GM11168 (cell line): Measurements from ENCODE around the gene MICAL2.

Source experiments
- in situ Hi-C: fragments of 300-500 bp; cut with MboI; formaldehyde crosslinking; loops from one replicate; pipeline ENCODE4 v1.12.0; 2022; ENCODE audit warnings: low sequenced_read_pairs; ENCODE audit not compliant: unreplicated experiment

MICAL2 gene

DNA sequence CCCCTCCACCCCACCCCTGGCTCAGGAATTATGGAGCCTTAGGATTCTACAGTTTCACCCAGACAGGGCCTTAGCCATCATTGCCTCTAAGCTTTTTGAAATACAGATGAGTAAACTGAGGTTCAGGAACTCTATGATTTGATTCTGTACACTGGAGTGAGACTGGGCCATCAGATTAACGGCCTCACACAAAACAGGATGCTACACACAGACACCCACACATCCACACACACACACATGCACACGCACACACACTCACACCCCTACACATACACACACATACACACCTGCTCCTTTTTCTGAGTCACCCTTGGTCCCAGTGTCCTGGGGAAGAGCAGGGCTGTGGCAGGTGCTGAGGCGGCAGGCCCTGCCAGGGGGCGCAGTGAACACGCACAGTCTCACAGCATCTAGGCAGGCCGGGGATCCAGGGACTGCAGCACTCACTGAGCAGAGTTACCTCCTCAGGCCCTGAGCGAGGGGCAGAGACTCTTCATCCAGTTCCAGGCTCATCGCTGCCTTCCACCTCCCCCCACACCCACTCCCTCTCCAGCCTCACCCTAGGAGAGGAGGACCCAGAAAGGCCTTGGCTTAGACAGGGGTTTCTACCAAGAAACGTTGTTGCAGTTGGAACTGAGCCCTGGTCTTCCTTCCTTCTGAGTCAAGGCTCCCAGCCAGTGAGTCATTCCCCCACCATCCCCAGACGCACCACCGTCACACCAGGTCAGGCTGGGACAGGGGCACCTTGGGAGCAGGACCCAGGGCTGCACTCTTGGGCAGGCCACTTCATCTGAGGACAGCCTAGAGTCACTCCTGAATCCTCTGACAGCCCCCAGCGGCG lies 177.2 kb downstream of the MICAL2 start:
- in situ Hi-C loops: no loop called here

DNA sequence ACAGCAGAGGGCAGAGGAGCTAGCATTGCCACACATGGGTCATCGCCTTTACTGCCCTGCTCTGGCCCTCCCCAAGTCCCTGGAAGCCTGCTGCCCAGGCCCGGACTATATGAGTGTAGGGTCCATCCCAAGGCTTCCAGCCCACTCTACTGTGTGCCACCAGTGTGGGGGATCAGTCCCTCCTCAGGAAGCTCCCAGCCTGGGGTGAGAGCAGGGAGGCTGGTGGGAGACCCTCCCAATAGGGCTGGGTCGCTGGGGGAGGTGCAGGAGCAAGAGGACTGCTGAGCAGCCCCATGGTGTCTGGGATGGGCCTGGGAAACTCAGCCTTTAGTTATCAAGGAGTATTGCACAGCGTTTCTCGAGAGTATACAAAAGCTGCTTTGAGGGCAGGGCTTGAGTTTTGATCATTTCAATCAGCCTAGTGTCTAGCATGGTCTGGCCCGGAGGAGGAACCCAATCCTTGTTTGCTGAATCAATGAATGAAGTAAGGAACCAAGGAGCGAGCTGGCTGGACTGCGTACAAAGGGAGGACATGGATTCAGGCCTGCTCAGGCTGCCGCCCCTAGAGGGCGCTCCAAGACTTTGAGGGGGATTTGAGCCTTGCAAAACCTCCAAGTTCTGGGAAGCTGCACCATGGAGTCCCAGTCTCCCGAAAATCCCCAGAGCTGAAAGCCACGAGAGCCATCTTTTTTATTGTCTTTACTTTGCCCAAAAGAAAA lies 178.0 kb downstream of the MICAL2 start:
- in situ Hi-C loops: no loop called here

DNA sequence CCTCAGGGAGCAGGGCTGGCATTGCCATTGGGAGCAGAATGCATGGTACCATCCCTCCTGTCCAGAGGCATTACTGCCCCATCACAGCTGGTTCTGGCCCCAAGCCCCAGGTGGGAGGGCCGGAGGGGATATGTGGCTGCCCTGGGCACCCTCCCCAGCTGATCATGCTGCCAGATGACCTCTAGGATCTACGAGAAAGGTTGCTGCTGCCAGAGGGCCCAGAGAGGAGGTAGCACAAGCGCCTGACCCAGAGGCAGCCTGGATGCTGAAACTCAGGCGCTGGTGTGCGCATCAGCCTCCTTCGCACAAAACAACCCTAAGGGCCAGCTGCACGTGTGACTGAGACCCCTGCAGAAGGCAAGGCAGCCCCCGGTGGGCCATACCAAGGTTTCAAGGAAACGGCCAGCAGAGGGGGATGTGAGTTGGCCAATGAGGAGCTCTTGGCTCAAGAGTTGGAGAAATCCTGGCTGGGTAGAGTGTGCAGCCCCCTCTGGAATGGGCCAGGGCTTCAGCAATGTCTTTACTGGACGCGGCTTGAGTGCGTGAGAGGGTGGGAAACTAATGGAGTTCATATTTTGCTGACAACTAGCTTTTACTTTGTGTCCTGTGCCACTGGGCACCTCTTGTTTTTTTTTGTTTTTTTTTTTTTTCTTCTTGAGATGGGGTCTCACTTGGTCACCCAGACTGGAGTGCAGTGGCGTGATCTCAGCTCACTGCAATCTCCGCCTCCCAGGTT lies 178.7 kb downstream of the MICAL2 start:
- in situ Hi-C loops: no loop called here

DNA sequence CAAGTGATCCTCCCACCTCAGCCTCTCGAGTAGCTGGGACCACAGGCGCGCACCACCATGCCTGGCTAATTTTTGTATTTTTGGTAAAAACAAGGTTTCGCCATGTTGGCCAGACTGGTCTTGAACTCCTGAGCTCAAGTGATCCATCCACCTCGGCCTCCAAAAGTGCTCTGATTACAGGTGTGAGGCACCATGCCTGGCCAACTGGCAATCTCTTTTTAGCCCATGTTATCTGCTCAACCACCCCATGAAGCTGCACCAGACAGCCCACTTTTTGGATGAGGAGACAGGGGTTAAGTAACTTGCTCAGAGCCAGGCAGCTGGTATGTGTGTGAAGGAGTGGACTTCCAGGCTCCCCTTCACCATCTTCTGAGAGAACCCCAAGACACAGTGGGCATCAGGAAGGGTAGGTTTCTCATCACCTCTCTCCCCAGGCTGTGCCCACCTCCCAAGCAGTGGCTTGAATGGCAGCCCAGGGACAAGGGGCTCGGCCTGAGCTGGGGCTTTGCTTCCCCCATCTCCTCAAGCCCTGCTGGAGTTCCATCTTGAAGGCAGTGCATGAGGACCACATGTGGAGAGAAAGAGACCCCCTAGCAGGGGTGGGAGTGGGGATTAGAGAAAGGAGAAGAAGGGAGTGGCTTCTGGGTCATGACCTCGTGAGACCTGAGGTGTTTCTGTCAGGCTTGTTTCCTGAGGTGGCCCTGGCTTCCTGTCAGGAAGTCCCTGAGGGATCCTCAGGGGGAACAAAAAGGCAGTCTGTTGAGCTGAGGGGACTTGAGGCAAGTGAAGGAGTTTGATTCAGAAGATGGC lies 179.5 kb downstream of the MICAL2 start:
- in situ Hi-C loops: no loop called here

DNA sequence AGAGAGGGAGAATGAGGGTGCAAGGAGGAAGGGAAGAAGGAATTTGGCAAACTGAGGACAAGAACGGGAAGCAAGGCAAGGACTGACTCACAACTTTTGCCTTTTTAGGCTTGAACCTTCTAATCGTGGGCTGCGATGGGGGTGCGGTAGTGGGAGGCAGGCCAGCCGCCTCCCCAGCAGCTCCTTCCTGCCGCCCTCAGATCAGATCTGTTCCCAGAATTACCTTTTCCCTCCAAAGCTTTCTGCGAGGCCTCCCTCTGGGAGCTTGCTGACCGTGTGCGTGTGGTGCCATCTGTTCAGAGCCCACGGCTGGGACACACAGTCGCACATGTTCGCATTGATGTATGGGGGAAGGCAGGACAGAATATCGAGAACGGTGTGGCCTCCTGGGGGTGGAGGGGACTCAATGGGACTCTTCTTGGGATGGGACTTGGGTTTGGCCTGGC lies 180.1 kb downstream of the MICAL2 start:
- in situ Hi-C loops: no loop called here

DNA sequence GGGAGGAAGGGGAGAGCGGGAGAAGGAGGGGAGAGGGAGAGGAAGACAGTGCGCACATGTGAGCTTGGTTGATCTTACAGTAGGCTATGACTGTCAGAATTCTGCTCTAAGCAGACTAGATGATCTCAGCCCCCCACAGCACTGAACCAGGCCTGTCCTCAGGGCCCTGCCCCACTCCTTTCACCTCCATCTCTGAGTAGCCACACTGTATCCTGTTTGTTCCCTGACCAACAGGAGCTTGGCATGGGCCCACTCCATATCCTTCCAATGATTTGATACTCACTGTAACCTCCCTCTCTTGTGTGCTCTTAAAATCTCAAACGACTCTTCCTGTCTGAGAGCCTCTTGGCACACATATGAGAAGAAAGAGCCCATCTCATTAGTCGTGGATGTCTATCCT lies 180.9 kb downstream of the MICAL2 start:
- in situ Hi-C loops: no loop called here

DNA sequence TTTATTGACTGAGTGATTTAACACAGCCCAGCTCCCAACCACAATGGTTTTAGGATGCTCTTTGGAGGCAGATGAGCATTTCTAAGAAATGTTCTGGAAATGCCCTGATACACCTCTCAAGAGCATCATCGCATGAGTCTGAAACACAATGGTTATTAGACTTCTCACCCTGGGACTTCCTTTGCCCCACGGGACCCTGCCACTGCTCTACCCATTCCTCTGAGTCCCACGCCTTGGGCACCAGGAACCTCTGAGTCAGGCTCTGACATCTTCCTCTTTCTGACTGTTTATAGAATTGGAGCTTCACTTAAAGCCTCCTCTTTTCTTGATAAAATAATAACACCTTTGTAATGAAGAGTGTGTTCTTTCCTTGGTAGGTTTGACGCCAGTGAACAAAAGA lies 181.4 kb downstream of the MICAL2 start:
- in situ Hi-C loops: no loop called here

DNA sequence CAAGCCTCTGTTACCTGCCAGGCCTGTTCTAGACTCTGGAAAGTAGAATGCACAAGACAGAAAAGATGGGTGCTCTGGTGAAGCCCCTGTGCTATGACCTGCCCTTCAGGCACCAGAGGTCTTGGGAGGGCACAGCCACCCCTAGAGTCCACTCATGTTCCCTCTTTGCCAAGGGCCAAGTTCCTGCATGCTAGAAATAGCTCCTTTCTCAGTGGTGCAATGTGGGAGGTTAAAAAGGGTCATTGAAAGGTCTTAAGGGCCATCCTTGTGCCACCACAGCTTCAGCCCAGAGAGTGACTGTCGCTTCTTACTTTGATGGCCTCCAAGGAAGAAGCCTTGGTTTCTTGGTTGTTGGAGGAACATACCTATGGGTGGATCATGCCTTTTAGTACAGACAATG lies 182.4 kb downstream of the MICAL2 start:
- in situ Hi-C loops: no loop called here

DNA sequence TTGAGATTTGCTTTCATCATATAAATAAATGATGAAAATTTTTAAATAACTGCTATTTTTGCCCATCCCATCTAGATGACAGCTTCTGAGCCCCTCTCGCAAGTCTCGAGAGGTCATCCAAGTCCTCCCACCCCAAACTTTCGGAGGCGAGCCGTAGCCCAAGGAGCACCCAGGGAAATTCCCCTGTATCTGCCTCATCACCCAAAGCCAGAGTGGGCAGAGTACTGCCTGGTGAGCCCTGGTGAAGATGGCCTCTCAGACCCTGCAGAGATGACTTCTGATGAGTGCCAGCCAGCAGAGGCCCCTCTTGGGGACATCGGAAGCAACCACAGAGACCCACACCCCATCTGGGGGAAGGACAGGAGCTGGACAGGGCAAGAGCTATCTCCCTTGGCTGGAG lies 183.1 kb downstream of the MICAL2 start:
- in situ Hi-C loops: no loop called here

DNA sequence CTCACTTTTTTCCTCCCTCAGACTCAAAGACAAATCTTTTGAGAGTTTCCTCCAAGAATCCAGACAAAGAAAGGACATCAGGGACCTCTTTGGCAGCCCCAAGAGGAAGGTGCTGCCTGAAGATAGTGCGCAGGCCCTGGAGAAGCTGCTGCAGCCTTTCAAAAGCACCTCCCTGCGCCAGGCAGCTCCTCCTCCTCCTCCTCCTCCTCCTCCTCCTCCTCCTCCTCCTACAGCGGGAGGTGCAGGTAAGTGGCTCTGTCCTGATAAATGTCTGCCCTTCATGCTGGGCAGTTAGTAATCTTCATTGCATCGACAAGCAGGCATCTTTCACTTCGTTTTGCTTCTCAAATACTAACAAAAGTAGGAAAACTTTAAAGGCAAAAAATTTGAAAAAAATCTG lies 184.2 kb downstream of the MICAL2 start:
- in situ Hi-C loops: no loop called here

DNA sequence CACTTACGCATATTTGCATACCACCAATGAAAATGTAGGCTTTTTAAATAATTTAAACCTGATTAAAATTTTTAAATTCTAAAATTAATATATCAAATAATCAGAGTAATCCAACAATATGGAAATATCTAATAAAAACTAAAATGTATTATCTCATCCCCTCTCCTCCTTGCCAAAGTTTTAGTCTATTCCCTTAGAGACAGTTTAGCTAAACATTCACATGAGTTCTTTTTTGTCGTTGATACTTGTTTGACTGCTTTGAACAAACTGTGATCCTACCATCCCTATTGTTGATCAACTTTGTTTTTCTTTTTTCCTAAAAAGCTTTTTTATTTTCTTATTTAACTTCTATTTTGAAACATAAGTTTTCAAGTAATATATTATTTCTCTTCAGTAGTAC lies 185.6 kb downstream of the MICAL2 start:
- in situ Hi-C loops: no loop called here

DNA sequence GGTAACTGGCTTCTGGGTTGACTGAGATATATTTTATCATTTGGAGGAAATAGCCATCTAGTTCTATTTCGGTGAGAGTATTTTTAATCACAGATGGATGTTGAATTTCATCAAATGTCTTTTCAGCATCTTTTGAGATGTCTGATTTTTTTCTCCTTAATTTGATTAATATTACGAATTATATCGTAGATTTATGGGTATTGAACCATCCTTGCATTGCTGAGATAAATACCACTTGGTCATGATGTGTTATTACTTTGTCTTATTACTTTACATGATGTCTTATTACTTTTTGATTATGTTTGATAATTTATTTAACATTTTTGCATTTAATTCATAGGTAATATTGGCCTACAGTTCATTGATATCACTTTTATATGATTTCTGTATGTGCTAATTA lies 188.2 kb downstream of the MICAL2 start:
- in situ Hi-C loops: no loop called here

DNA sequence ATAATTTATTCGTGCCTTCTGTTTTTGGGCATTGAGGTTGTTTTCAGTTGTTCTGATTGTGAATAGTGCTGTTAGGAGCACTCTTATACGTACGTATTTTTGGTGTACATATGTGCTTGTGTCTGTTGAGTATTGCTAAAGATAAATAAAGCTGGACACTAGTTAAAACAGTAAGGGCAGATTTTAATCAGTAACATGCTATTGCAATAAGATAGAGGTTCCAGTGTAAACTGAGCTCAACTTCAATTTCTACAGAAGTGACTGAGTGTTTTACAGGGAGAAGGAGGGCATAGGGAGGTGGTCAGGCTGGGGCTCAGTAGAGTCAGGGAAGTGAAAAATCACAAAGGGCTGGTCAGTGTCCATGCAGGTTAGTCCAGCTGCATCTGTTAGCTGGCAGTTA lies 191.0 kb downstream of the MICAL2 start:
- in situ Hi-C loops: no loop called here

DNA sequence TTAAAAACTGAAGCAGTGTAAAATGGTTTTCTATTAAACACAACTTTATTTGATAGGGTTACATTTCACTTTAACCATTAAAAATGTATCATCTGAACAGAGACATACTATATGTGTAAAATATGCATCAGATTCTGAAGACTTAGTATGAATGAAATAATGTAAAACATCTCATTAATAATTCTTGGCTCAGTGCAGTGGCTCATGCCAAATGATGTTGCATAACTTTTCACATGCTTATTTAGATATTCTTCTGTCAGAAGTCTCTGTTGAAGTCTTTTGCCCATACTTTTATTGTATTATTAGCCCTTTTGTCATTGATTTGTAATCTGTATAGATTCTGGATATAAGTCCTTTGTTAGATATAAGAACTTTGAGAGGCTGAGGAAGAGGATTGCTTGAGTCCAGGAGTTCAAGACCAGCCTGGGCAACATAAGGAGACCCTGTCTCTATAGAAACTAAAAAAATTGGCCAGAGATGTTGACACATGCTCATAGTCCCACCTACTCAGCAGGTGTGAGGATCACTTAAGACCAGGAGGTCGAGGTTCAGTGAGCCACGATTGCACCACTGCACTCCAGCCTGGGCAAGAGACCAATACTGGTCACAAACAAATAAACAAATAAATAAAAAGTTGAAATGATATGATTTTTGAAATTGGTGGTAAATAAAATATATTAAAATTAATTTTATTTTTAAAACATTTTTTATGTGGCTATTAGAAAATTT lies 193.2 kb downstream of the MICAL2 start:
- in situ Hi-C loops: no loop called here

DNA sequence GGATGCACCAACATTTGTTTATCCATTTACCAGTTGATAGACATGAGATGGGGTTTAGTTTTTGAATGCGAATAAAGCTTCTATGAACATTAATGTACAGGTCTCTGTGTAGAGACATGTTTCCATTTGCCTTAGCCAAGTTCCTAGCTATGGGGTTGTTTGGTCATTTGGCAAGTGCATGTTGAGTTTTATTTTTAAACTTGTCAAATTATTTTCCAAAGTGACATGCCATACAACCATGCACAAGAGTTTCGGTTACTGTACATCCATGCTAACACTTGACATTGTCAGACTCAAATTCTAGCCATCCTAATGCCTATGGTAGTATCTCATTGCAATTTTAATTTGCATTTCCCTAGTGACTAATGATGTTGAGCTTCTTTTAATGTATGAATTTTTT lies 196.4 kb downstream of the MICAL2 start:
- in situ Hi-C loops: no loop called here

DNA sequence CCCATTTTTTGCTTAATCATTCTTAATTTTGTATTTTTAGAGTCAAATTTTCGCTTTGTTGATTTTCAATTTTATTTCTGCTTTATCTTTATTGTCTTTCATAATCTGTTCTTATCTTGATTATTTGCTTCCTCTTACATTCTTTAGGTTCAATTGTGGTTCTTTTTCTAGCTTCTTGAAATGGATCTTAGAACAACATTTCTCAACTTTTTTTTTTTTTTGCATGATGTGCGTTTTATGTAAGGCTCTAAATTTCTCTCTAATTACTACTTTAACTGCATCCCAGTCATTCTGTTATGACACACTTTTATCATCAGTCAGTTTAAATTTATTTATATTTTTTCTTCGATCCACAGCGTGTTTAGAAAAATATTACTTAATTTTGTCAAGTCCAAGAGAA lies 201.7 kb downstream of the MICAL2 start:
- in situ Hi-C loops: no loop called here
